ENCODE measurements around the gene HCFC1. TPM values are rescaled to one million over a fixed set of nuclear protein-coding genes. Genes with fewer than 3 reads are reported as not detected.

The HCFC1 gene
- total and polyA plus RNA-seq, 7 donors: 7.4 to 57.3 (median 25.8) TPM

- H3K9me3 ChIP-seq: no peaks in the 10 kb centered on the region
- H3K27ac ChIP-seq: peak overlapping the region in 3 of 4 donors; percentile 69 to 87 (median 84)
- DNase-seq: no peak
- WGBS, 2 donors: 88 to 92% methylated on average over 35 of the region's 35 CpGs
- H3K27me3 ChIP-seq: no peaks in the 10 kb centered on the region
- TF ChIP-seq EP300 (IDR thresholded peaks at IDR 0.05): no peak
- no peak overlapping the region for H3K4me3 ChIP-seq
- intact Hi-C loops (cut with DNase I): no loop called here
- H3K36me3 ChIP-seq: peaks cover 12 to 60% (median 32%) of the 10 kb centered on the region in 4 donors
- peaks cover 0 to 44% (median 26%) of the 10 kb centered on the region in 4 donors for H3K4me1 ChIP-seq
Measured at GRCh38 chrX:153956044-153956907, 15.3 kb downstream of the HCFC1 start.

- TF ChIP-seq CTCF (IDR thresholded peaks at IDR 0.05): no peak
- no peak for TF ChIP-seq POLR2A (IDR thresholded peaks at IDR 0.05)
- TF ChIP-seq POLR2AphosphoS5 (IDR thresholded peaks at IDR 0.05): no peak
- no peak for TF ChIP-seq EP300 (IDR thresholded peaks at IDR 0.05)
- no peak for DNase-seq
- Histone ChIP-seq H3K27ac (peak overlapping the region in 3 of 4 donors; percentile 84 to 87 (median 87)), H3K27me3 (no peaks in the 10 kb centered on the region), H3K36me3 (peaks cover 12 to 61% (median 35%) of the 10 kb centered on the region in 4 donors), H3K4me1 (peaks cover 0 to 54% (median 31%) of the 10 kb centered on the region in 4 donors), H3K4me3 (no peak overlapping the region), H3K9me3 (no peaks in the 10 kb centered on the region)
- WGBS, 2 donors: 78 to 83% methylated on average over 12 of the region's 12 CpGs
- intact Hi-C loops (cut with DNase I): no loop called here
Measured at GRCh38 chrX:153955228-153955732, 16.3 kb downstream of the HCFC1 start.

- no peaks in the 10 kb centered on the region for H3K9me3 ChIP-seq
- peaks cover 0 to 59% (median 37%) of the 10 kb centered on the region in 4 donors for H3K4me1 ChIP-seq
- peak overlapping the region; percentile 81 to 87 (median 86) for H3K27ac ChIP-seq
- WGBS, 2 donors: 94 to 95% methylated on average over 44 of the region's 44 CpGs
- no peak for DNase-seq
- intact Hi-C loops (cut with DNase I): no loop called here
- H3K4me3 ChIP-seq: peak overlapping the region in 3 of 4 donors; percentile 33 to 44 (median 43)
- H3K36me3 ChIP-seq: peaks cover 8 to 61% (median 32%) of the 10 kb centered on the region in 4 donors
- no peak for TF ChIP-seq EP300 (IDR thresholded peaks at IDR 0.05)
- TF ChIP-seq POLR2AphosphoS5 (IDR thresholded peaks at IDR 0.05): no peak
- no peak for TF ChIP-seq CTCF (IDR thresholded peaks at IDR 0.05)
- no peak for TF ChIP-seq POLR2A (IDR thresholded peaks at IDR 0.05)
- H3K27me3 ChIP-seq: no peaks in the 10 kb centered on the region
Measured at GRCh38 chrX:153954558-153955227, 16.9 kb downstream of the HCFC1 start.

- WGBS, 2 donors: 81 to 86% methylated on average over 33 of the region's 33 CpGs
- no peak for DNase-seq
- H3K27me3 ChIP-seq: no peaks in the 10 kb centered on the region
- peaks cover 0 to 66% (median 44%) of the 10 kb centered on the region in 4 donors for H3K4me1 ChIP-seq
- intact Hi-C loops (cut with DNase I): loop anchor here (2.0 kb wide), 3 partner anchors 189 to 995 kb away; partner anchors contain the start of gene PLXNB3
- peak overlapping the region; percentile 81 to 87 (median 86) for H3K27ac ChIP-seq
- H3K9me3 ChIP-seq: no peaks in the 10 kb centered on the region
- TF ChIP-seq CTCF (IDR thresholded peaks at IDR 0.05) (no peak), POLR2AphosphoS5 (IDR thresholded peaks at IDR 0.05) (peak in 1 of 4 donors; percentile 3)
- peak overlapping the region; percentile 18 to 44 (median 38) for H3K4me3 ChIP-seq
- H3K36me3 ChIP-seq: peaks cover 2 to 55% (median 28%) of the 10 kb centered on the region in 4 donors
Measured at GRCh38 chrX:153953892-153954557, 17.6 kb downstream of the HCFC1 start.
